GM18867 (cell line): Measurements from ENCODE around the gene TET2.

Experiments used
- ATAC-seq: cut with Tn5 transposase; IDR thresholded peaks from one replicate; pipeline ENCODE4 v1.9.1; 2021; ENCODE audit warnings: mild to moderate bottlenecking, moderate library complexity; ENCODE audit not compliant: unreplicated experiment

Gene TET2

DNA sequence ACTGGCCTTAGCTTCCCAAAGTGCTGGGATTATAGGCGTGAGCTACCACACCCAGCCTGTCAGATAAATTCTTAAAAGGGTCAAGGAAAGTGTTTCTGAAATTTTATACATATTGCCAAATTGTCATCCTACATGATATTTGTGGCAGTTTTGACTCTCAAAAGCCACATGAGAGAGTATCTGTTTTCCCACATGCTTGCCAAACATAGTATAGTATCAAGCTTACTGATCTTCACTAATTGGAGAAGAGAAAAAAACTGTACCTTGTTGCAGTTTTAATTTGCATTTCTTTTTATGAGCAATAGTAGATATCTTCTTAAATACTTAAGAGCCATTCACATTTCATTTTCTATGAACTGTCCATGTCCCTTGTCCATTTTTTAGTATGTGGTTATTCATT, 83.6 kb downstream of the TET2 start:
- ATAC-seq, result no peak

DNA sequence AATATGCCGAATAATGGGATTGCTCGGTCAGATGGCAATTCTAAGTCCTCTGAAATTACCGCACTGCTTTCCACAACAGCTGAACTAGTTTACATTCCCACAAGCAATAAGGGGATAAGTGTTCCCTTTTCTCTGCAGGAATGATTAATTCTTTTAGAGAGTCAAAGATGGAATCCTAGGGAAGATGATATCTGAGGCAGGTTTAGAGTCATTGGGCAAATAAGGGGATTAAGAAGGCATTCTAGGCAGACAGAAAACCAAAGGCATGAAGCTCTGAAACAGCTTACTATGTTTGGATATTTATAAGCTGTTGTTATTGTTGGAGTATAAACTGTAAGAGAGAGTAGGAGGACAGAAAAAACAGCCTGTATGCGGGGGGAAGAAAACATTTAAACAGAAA, 85.7 kb downstream of the TET2 start:
- ATAC-seq, result no peak

DNA sequence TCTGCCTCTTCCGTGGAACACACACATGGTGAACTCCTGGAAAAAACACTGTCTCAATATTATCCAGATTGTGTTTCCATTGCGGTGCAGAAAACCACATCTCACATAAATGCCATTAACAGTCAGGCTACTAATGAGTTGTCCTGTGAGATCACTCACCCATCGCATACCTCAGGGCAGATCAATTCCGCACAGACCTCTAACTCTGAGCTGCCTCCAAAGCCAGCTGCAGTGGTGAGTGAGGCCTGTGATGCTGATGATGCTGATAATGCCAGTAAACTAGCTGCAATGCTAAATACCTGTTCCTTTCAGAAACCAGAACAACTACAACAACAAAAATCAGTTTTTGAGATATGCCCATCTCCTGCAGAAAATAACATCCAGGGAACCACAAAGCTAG, 87.9 kb downstream of the TET2 start:
- ATAC-seq, result no peak

DNA sequence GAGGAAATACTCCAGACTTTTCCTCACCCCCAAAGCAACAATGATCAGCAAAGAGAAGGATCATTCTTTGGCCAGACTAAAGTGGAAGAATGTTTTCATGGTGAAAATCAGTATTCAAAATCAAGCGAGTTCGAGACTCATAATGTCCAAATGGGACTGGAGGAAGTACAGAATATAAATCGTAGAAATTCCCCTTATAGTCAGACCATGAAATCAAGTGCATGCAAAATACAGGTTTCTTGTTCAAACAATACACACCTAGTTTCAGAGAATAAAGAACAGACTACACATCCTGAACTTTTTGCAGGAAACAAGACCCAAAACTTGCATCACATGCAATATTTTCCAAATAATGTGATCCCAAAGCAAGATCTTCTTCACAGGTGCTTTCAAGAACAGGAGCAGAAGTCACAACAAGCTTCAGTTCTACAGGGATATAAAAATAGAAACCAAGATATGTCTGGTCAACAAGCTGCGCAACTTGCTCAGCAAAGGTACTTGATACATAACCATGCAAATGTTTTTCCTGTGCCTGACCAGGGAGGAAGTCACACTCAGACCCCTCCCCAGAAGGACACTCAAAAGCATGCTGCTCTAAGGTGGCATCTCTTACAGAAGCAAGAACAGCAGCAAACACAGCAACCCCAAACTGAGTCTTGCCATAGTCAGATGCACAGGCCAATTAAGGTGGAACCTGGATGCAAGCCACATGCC, 89.7 kb downstream of the TET2 start:
- peak; percentile 92 for ATAC-seq

DNA sequence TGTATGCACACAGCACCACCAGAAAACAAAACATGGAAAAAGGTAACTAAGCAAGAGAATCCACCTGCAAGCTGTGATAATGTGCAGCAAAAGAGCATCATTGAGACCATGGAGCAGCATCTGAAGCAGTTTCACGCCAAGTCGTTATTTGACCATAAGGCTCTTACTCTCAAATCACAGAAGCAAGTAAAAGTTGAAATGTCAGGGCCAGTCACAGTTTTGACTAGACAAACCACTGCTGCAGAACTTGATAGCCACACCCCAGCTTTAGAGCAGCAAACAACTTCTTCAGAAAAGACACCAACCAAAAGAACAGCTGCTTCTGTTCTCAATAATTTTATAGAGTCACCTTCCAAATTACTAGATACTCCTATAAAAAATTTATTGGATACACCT, 90.2 kb downstream of the TET2 start:
- ATAC-seq, result peak; percentile 55

DNA sequence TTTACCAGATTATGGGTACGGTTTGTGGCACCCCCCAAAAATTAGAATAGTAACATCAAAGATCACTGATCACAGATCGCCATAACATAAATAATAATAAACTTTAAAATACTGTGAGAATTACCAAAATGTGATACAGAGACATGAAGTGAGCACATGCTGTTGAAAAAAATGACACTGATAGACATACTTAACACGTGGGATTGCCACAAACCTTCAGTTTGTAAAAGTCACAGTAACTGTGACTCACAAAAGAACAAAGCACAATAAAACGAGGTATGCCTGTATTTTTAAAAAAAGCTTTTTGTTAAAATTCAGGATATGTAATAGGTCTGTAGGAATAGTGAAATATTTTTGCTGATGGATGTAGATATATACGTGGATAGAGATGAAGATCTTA, 93.4 kb downstream of the TET2 start:
- ATAC-seq, result no peak

DNA sequence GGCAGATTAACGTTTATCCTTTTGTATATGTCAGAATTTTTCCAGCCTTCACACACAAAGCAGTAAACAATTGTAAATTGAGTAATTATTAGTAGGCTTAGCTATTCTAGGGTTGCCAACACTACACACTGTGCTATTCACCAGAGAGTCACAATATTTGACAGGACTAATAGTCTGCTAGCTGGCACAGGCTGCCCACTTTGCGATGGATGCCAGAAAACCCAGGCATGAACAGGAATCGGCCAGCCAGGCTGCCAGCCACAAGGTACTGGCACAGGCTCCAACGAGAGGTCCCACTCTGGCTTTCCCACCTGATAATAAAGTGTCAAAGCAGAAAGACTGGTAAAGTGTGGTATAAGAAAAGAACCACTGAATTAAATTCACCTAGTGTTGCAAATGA, 94.8 kb downstream of the TET2 start:
- no peak for ATAC-seq

DNA sequence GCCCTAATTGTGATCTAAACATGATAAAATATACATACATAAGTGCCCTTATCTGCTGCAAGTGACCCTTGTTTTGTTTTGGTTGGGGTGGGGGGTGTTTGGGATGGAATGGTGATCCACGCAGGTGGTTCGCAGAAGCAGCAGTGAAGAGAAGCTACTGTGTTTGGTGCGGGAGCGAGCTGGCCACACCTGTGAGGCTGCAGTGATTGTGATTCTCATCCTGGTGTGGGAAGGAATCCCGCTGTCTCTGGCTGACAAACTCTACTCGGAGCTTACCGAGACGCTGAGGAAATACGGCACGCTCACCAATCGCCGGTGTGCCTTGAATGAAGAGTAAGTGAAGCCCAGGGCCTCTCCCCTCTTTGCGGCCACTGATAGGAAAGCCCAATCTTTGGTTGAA, 96.8 kb downstream of the TET2 start:
- no peak for ATAC-seq

DNA sequence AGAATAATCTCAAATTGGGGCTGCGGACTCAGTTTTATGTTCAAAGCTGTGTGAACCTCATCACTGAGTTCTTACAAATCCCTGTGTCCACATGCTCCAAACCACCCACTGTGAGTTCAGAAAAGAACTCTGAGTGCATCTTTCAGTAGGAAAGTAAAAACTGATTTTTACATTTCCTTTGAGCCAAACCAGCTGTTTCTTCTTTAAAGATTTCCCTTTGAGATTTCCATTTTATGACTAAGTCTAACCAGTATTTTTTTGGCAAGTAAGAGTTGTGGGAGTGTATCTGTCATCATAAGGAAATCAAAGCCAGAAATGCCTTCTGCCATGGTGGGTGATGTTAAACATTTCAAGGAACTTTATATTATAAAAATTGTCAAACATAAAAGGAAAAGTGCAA, 100.0 kb downstream of the TET2 start:
- ATAC-seq, result no peak

DNA sequence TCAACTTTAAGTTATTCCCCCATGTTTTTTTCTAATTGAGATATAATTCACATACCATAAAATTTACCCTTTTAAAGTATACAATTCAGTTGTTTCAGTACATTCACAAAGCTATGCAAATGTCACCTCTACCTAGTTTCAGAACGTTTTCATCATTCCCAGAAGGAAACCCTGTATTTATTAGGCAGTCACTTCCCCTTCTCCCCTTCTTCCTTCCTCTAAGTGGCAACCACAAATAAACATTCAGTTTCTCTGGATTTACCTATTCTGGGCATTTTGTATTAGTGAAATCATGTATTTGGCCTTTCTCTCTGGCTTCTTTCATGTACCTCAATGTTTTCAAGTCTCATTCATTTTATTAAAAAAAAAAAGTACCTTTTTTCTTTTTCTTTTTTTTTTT, 101.9 kb downstream of the TET2 start:
- ATAC-seq, result no peak

DNA sequence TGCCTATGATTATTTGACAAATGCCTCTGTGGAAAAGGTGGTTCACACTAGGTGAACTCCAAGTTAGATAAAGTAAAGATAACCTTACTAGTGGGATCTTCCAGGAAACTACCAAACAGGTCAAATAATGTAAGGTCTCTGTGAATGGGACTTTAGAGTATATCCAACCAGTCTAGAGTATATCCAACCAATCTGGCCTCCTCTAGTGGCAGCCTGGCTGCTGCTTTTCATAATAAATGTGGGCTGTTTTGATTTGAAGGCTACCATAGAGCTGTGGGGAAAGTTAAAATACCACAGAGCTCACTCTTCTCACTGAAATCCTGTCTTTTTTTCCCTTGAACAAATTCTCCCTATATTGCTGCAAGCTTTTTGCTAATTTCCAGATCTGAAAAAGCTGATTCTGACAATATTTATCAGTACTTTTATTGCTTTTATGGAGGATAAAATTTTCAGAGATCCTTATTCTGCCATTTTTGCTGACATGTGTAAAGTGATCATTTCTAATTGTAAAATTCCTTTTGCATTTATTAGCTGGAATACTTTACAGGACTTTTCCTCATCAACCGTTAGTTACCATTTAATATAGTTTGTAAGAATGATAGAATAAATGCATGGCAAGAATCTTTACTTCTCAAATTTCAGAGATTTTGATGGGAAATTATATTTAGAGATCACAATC, 111.3 kb downstream of the TET2 start:
- ATAC-seq, result no peak

- ATAC-seq, result no peak
Observed at GRCh38 chr4:105265689-105266088, 119.0 kb downstream of the TET2 start.

GRCh38 chr4:105267280-105267679, 120.6 kb downstream of the TET2 start:
- ATAC-seq, result no peak

DNA sequence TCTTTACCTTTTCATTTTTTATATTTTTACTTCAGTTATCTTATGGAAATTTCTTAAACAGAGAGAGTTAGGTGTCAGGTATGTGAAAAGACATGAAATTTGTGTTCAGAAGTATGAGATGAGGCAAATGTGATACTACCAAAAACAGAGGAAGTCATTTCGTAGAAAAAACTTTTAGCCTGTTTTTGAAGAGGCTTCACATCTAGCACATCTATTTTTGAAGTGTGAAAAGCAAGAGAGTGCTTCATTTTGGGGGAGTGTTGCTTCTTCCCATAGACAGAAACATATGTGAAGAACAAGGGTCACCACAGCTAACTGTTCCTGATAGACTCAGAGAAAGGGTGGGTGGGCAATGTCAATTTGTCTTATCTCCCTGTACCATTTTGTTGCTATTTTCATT, 125.3 kb downstream of the TET2 start:
- ATAC-seq, result peak; percentile 35

DNA sequence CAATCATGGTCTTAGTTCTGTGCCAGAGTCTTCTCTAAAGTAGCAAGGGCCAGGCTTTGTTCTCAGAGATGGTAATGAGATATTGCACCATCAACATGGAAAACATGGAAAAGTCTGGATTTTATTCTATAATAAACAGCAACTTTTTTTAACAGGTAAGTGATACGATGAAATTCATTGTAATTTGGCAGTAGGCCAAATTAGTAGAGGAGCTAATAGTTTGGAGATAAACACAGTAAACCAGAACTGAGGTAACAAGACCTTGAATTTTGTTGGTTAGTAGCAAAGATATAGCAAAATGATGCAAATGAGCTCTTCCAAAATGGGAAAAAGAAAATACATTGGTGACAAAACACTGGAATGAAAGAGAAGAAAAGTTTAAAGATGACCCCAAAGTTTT, 126.6 kb downstream of the TET2 start:
- ATAC-seq, result no peak

GRCh38 chr4:105274090-105274489, 127.4 kb downstream of the TET2 start:
- no peak for ATAC-seq

GRCh38 chr4:105274504-105274903, 127.8 kb downstream of the TET2 start:
- no peak for ATAC-seq

GRCh38 chr4:105276361-105277104, 129.9 kb downstream of the TET2 start:
- ATAC-seq, result no peak

DNA sequence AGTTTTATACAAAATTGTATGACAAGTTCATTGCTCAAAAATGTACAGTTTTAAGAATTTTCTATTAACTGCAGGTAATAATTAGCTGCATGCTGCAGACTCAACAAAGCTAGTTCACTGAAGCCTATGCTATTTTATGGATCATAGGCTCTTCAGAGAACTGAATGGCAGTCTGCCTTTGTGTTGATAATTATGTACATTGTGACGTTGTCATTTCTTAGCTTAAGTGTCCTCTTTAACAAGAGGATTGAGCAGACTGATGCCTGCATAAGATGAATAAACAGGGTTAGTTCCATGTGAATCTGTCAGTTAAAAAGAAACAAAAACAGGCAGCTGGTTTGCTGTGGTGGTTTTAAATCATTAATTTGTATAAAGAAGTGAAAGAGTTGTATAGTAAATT, 131.0 kb downstream of the TET2 start:
- ATAC-seq, result no peak

DNA sequence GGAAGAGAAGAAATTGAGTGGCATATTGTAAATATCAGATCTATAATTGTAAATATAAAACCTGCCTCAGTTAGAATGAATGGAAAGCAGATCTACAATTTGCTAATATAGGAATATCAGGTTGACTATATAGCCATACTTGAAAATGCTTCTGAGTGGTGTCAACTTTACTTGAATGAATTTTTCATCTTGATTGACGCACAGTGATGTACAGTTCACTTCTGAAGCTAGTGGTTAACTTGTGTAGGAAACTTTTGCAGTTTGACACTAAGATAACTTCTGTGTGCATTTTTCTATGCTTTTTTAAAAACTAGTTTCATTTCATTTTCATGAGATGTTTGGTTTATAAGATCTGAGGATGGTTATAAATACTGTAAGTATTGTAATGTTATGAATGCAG, 132.6 kb downstream of the TET2 start:
- ATAC-seq, result no peak

DNA sequence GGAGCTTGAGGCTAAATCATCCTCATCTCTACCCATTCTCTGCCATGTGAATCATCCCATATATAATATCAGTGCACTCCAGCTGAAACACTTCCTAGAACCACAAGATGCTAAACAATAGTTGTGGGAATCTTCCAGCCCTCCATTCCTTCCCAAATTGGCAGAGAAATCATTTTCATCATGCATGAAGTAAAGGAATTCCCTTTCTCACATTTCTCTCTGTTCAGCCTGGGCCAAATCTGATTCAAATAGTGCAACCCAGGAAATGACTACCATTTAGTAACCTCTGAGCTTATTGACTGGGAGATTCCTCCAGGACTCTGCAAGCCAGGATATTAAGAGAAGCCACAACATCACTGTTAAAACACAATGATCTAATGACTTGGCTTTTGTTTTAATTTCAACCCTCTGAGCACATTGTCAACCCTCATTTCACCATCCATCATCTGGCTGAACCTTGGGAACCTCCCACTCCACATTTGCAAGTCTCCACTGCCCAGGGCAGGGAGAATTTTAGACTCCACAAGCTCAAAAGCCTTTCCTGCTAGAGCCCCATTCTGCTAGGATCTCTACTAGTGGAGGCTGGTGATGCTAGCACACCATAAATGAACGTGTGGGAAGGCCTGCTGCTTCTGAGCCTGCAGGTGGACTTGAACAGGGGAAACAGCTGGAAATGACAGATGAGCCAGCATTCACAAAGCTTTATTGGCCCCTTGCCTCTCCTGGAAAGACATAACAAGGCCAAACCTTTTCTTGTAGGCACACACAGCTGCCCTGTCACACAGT, 133.9 kb downstream of the TET2 start:
- ATAC-seq, result no peak

DNA sequence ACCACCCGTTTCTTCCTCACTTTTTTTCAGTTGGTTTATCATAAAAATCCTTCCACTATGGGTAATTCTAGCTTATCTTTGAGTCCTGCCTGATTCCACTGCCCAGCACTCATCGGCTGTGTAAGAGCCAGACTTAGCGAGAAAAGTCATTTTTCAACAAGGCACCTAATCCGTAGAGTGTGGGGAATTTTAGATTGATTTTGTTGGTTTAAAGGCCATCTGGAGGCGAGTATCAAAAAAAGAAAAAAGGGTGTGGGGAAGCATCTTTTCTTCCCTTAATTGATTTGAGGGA, 134.4 kb downstream of the TET2 start:
- ATAC-seq, result no peak
